ENCODE measurements around the gene CD200R1.
A peak's percentile ranks its signal among the peaks of the same experiment; 100 is the strongest.

CD200R1 gene, protein sequence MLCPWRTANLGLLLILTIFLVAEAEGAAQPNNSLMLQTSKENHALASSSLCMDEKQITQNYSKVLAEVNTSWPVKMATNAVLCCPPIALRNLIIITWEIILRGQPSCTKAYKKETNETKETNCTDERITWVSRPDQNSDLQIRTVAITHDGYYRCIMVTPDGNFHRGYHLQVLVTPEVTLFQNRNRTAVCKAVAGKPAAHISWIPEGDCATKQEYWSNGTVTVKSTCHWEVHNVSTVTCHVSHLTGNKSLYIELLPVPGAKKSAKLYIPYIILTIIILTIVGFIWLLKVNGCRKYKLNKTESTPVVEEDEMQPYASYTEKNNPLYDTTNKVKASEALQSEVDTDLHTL

GRCh38 chr3:112974894-112975293 is at the start of gene CD200R1:
Gene CD200R1, minus strand, starts transcription at chr3:112975103. Its CDS starts 246 bp downstream, at chr3:112974857.
- no peak for DNase-seq (ENCODE audit: low read depth in 3 of 3)

GRCh38 chr3:113021471-113021870 is 46.6 kb upstream of the CD200R1 start:
- DNase-seq (ENCODE audit: low read depth in 3 of 3), result no peak

DNA sequence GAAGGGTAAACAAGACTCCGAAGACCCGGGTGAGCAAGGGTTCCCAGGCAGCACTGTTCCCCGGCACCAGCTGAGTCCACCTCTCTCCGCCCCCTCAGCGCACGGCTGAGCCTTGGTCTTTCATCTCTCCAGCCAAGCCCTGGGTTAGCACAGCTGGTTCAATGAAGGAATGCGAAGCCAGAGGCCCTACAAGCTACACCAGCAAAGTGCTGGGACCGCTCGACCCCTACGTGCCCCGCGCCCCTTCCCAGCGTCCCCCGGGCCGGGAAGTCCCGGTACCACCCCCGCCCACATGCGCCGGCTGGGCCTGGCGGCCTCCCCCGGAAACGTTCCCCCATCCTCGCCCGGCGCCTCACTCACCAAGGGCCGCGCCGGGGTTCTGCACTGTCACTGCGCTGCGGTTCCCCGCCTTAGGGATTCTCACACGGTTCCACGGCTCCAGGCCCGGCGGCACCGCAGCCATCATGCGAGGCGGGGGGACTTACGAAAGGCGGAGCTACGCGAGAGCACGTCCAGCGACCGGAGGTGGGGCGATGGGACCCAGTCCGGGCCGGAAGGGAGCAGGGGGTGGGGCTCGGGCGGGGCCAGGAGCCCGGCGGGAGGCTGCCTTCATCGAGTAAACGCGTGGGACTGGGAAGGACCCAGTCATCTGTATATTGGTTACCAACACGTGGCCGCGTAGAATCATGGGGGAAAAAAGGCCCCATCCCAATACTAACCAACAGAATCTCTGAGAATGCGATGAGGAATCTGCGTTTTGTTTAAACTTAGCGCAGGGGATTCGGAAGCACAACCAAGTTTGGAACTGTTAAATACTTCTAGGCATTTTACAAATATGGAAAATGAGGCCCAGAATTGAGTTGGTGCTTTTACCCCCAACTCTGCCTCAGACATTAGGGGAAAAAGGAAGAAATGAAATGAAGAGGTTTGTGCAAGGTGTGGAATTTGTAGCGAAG is 44.6 kb upstream of the CD200R1 start:
- DNase-seq (ENCODE audit: low read depth in 3 of 3), result peak; percentile 72 to 89 (median 87)

DNA sequence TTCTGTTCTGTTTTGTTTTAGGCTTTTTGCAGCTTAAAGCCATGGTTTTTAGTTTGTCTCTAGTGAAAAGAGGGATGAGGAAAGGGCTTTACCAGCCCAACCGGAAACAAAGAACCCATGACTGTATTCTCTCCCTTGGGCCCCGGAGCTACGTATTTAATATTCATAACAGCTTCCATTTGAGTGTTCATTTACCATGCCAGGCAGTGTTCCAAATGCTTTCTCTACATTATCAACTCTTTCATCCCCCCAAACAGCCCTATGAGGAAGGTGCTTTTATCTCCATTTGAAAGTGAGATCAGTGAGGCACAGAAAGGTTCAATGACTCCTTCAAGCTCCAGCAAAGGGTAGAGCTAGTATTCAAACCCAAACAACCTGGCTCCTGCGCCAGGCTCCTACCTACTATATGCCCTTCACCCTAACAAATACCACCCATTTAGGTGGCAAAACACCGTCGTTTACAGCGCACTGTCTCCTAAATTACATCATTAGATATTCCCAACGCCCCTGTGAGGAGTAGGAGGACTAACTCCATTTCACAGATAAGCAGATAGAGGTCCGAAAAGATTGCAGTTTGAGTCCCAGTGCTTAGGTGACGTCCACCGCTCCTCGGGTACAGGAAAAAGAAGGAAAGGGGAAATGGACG is 43.8 kb upstream of the CD200R1 start:
- DNase-seq (ENCODE audit: low read depth in 3 of 3), result no peak

DNA sequence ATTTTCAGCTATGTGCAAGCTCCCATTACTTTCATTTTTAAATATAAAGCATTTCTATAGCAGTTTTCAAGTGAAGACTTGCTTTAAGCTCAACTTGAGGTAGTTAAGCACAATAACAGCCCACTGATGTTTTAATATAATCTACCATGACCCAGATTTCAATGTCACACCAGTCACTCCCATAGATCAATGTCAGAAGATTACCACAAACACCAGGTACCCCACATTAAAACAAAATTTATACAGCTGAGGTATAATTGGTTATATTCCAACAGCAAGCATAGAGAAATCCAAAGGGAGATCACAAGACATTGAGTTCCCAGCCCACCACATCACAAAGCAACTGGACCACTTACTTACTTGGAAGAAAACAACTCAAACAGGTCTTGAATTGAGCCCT is 38.7 kb upstream of the CD200R1 start:
- no peak for DNase-seq (ENCODE audit: low read depth in 3 of 3)

DNA sequence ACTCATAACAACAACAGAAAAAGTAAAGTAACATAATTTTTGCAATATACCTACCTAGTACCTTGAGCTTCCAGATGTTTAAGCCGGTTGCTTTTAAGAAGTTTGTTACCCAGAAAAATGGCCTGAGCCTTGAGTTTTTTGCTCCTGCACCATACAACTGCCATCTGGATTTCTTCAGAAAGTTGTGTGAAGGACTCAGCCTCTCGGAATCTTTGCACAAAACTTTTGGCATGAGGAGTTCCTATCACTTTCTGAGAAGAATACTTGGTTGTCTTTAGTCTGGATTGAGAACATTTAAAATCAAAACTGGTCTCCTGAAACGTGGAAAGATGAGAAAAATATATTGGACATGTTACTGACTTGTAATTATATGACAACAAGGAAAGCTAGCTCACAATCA is 33.2 kb upstream of the CD200R1 start:
- no peak for DNase-seq (ENCODE audit: low read depth in 3 of 3)

GRCh38 chr3:113006359-113007056 is 31.6 kb upstream of the CD200R1 start:
- no peak for DNase-seq (ENCODE audit: low read depth in 3 of 3)

- DNase-seq (ENCODE audit: low read depth in 3 of 3), result no peak
These were observed 30.7 kb upstream of the CD200R1 start for GRCh38 chr3:113005611-113006010.

DNA sequence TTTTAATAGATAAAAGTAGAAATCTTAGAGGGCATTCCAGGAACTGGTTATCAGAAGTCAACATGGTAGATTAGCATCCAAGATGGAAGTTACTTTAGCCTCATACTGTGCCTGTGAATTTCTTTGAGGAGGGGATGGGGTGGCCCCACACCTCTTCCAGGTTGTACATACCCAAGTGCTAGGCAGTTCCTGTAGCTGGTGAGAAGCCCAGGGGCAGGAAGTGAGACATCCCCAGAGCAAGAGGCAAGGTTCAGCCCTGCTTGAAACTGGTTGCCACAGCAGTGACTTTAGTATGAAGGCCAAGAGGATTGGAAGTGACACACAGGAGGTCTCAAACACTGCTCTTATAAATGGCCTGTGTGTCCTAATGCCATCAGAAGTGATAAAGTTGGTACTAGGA is 27.8 kb upstream of the CD200R1 start:
- DNase-seq (ENCODE audit: low read depth in 3 of 3), result peak in 1 of 3 donors; percentile 37

GRCh38 chr3:113002037-113002436 is 27.1 kb upstream of the CD200R1 start:
- no peak for DNase-seq (ENCODE audit: low read depth in 3 of 3)

DNA sequence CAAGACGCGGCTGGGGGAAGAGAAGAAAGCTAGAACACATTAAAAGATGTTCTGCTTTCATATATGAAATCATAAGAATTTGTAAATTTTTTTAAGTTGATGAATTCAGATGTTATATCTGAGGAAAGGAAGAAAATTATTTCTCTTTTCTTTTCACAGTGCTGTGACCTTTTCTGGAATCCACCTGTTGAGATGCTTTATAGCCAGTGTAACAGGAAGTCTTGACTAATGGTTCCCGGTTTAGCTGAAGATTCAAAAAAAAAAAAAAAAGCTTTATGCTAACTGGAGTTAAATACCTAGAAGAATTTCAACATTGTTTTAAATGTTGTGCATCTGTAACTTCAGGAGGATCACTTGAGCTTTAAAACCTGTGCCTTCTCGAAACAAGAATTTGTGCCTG is 25.8 kb upstream of the CD200R1 start:
- DNase-seq (ENCODE audit: low read depth in 3 of 3), result no peak

- no peak for DNase-seq (ENCODE audit: low read depth in 3 of 3)
These were observed 20.9 kb upstream of the CD200R1 start for GRCh38 chr3:112995800-112996199.

GRCh38 chr3:112990672-112991602 is 16.0 kb upstream of the CD200R1 start, which contains the start of gene GTPBP8:
Gene GTPBP8, plus strand, starts transcription at chr3:112990984. Its CDS starts 16 bp downstream, at chr3:112991000.
- peak; percentile 70 to 81 (median 75) for DNase-seq (ENCODE audit: low read depth in 3 of 3)

DNA sequence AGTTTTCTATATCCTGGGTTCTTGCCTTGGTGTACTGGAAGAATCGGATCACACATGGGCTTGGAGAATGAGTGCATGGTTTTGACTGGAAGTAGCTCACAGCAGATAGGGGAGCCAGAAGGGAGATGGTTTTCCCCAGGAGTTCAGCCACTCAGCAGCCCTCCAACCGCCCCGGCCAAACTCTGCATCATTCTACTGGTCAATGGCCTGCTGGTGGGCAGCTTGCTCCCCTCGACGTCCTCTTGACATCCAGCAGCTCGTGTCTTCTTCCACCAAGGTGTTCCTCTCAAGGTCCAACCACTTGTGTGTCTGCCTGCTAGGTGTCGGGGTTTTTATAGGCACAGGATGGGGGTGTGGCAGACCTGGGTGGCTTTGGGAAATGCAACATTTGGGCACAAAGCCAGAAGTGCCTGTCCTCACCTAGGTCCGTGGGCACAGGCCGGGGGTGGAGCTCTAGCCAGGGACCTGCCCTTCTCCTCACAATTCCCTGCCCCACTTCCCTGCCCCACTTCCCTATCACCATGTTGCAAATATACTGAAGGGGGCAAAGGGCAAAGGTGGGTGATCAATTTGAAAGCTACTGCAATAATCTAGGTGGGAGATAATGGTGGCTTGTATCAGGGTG is 12.9 kb upstream of the CD200R1 start:
- DNase-seq (ENCODE audit: low read depth in 3 of 3), result no peak

DNA sequence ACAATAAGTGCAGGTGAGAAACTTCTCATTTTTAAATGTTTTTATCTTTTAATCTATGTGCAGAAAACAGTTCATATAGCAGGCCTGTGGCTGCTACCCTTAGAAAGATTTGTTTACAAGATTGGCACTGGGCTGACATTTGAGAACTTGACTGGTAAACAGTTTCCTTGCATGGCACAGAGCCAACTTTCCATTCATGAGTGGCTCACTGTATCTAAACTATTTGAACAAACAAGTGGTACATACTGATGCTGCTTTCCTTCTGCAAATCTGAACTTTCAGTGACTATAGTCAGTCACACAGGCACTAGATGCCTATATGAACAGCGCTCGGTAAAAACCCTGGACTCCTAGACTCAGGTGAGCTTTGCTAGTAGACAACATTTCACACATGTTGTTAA is 9.6 kb upstream of the CD200R1 start:
- DNase-seq (ENCODE audit: low read depth in 3 of 3), result no peak

DNA sequence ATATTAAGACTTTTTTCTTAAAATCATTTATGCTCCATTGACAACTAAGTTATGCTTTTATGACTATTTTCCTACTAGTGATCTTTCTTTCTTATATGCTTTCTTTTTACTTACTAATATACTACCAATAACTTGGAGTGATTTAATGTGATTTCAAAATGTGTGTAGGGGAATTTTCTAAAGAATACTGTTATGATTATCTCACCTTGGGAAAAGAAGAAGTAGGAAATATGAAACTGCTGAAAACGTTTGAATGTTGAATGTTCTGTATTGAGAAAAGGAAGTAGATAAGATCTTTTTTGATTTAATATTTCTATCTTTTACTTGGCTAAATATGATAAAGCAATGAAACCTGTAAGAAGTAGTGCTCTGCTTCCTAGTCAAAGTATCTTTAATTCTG is 7.8 kb upstream of the CD200R1 start:
- DNase-seq (ENCODE audit: low read depth in 3 of 3), result no peak

DNA sequence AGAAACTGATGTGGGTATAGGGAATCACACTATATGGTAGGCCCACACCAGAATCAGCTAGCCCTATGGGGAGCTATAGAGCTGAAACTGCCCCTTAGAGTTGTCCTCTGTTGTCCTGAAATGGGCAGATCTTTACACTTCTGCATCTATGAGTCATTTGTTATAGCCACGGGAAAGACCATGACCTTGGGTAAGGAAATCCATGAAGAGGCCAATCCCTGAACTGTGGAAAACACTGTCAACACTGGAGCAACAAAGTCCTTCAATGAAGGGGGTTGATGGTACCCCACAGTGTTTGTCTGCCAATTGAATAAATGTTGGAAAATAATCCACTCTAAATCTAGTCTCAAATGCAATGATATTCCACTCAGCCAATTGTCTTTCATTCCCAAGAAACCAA is 5.2 kb upstream of the CD200R1 start:
- no peak for DNase-seq (ENCODE audit: low read depth in 3 of 3)

GRCh38 chr3:112979244-112979832 is 4.4 kb upstream of the CD200R1 start:
- no peak for DNase-seq (ENCODE audit: low read depth in 3 of 3)

DNA sequence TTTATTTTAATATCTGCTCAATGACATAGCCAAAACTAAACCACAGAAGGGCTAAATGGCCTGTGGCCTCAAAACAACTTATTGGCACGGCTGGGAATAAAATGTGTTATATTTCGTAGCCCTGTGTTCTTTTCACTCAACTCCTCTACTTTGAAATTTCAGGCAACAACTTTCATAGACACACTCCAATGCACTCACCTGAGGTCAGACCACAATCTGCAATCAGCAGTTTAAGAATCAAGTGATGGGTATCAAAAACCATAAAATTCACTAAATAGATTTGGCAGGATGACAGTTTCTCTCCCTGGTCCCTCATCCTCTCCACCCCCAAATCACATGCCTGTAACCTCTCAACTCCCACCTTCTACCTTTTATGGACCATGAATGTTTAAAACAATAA is 2.0 kb upstream of the CD200R1 start:
- DNase-seq (ENCODE audit: low read depth in 3 of 3), result no peak

GRCh38 chr3:112976001-112976400 is 1.1 kb upstream of the CD200R1 start:
- DNase-seq (ENCODE audit: low read depth in 3 of 3), result no peak
